ENCODE measurements around the gene LPCAT3.

LPCAT3 gene

DNA sequence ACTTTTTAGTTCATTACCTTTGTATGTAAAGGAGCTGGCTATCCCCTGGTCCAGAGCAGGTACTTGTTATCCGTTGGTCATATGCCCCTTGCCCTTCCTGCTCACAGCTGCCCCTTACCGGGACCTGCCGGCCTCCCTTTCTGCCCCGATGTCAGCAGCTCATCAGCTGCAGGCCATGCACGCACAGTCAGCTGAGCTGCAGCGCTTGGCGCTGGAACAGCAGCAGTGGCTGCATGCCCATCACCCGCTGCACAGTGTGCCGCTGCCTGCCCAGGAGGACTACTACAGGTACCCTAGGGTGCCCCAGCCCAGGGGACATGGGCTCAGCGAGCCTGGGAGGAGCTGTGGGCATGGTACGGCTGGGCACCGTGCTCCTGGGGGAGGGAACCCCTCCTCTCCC is 77.0 kb downstream of the LPCAT3 start:
- peak in 3 of 58 donors; percentile 19 to 39 (median 23) for DNase-seq

DNA sequence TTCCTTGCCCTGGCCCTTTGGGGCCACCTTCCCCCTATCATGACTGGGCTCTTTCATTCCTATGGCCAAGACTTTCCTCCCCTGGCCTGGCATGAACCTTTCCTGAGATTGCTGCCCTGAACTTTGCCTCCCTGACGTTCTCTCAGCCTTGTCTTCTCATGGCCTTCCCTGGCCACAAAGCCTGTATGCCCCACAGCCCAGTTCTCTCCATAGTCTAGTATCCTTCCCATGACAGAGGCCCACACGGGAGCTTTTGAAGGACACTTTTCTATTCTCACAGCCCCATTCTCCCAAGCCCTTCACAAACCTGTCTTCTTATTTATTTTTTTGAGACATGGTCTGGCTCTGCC is 79.1 kb downstream of the LPCAT3 start:
- no peak for DNase-seq

DNA sequence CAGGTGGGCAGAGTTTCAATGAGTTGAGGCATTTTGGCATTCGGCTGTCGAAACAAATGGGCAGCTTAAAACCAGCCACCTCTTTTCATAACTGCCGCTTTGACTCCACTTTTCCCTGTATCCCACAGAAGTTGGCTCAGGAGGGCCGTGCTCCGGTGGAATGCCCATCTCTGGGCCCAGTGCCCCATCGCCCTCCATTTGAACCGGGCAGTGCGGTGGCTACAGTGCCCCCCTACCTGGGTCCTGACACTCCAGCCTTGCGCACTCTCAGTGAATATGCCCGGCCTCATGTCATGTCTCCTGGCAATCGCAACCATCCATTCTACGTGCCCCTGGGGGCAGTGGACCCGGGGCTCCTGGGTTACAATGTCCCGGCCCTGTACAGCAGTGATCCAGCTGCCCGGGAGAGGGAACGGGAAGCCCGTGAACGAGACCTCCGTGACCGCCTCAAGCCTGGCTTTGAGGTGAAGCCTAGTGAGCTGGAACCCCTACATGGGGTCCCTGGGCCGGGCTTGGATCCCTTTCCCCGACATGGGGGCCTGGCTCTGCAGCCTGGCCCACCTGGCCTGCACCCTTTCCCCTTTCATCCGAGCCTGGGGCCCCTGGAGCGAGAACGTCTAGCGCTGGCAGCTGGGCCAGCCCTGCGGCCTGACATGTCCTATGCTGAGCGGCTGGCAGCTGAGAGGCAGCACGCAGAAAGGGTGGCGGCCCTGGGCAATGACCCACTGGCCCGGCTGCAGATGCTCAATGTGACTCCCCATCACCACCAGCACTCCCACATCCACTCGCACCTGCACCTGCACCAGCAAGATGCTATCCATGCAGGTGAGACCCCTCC is 79.7 kb downstream of the LPCAT3 start:
- DNase-seq = no peak

DNA sequence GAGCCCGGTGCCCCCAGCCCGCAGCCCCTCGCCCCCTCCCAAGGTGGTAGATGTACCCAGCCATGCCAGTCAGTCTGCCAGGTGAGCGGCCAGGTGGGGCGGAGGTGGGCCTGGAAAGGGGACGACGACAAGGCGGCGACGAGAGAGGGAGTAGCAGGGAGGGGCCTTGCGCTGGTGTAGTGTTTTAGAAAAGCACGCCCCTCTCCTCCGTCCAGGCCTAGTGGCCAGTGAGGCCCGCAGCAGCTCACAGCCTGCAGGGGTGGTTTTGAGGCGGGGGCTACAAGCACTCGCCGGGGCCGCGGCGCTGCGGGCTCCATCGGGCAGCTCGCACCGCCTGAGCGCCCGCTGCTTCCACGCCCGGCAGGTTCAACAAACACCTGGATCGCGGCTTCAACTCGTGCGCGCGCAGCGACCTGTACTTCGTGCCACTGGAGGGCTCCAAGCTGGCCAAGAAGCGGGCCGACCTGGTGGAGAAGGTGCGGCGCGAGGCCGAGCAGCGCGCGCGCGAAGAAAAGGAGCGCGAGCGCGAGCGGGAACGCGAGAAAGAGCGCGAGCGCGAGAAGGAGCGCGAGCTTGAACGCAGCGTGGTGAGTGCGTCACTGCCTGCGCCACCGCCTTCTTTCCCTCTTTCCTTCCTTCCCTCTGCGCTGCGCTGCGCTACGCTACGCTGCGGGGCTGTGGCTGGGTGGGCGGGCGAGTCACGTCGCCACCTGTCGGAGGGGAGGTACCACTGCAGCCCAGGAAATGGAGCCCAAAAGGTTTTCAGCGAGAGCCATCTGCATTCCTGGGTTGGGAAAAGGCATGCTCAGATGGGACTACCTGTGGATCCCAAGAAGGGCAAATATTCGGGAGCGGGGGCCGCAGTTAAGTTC is 80.6 kb downstream of the LPCAT3 start:
- DNase-seq = peak; percentile 31 to 94 (median 88)

DNA sequence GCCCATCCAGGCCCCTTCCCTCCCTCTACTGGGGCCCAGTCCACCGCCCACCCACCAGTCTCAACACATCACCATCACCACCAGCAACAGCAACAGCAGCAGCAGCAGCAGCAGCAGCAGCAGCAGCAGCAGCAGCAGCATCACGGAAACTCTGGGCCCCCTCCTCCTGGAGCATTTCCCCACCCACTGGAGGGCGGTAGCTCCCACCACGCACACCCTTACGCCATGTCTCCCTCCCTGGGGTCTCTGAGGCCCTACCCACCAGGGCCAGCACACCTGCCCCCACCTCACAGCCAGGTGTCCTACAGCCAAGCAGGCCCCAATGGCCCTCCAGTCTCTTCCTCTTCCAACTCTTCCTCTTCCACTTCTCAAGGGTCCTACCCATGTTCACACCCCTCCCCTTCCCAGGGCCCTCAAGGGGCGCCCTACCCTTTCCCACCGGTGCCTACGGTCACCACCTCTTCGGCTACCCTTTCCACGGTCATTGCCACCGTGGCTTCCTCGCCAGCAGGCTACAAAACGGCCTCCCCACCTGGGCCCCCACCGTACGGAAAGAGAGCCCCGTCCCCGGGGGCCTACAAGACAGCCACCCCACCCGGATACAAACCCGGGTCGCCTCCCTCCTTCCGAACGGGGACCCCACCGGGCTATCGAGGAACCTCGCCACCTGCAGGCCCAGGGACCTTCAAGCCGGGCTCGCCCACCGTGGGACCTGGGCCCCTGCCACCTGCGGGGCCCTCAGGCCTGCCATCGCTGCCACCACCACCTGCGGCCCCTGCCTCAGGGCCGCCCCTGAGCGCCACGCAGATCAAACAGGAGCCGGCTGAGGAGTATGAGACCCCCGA is 81.4 kb downstream of the LPCAT3 start:
- peak in 4 of 58 donors; percentile 48 to 59 (median 56) for DNase-seq

DNA sequence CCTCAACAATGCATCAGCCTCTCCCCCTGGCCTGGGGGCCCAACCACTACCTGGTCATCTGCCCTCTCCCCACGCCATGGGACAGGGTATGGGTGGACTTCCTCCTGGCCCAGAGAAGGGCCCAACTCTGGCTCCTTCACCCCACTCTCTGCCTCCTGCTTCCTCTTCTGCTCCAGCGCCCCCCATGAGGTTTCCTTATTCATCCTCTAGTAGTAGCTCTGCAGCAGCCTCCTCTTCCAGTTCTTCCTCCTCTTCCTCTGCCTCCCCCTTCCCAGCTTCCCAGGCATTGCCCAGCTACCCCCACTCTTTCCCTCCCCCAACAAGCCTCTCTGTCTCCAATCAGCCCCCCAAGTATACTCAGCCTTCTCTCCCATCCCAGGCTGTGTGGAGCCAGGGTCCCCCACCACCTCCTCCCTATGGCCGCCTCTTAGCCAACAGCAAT is 82.1 kb downstream of the LPCAT3 start:
- DNase-seq = no peak

DNA sequence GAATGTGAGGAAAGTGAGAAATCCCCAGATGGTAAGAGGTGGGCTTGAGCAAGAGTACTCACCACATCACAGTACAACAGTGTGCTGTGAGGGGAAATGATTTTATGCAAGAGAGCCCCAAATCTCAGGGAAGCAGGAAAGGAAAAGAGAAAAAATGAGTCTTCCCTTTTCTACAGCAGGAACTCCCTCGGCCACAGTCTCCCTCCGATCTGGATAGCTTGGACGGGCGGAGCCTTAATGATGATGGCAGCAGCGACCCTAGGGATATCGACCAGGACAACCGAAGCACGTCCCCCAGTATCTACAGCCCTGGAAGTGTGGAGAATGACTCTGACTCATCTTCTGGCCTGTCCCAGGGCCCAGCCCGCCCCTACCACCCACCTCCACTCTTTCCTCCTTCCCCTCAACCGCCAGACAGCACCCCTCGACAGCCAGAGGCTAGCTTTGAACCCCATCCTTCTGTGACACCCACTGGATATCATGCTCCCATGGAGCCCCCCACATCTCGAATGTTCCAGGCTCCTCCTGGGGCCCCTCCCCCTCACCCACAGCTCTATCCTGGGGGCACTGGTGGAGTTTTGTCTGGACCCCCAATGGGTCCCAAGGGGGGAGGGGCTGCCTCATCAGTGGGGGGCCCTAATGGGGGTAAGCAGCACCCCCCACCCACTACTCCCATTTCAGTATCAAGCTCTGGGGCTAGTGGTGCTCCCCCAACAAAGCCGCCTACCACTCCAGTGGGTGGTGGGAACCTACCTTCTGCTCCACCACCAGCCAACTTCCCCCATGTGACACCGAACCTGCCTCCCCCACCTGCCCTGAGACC is 82.7 kb downstream of the LPCAT3 start:
- peak in 1 of 58 donors; percentile 41 for DNase-seq

DNA sequence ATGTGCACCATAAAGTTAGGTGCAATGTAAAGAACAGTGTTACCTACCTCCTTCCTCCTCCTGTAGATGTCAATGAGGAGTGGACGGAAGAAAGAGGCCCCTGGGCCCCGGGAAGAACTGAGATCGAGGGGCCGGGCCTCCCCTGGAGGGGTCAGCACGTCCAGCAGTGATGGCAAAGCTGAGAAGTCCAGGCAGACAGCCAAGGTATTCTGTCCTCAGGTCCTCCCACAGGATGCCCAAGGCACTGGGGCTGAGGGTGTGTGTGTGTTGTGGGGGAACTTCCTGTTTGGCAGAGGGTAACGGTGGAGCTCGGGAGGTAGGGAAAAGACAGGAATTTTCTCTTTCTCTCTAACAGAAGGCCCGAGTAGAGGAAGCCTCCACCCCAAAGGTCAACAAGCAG is 84.2 kb downstream of the LPCAT3 start:
- no peak for DNase-seq

DNA sequence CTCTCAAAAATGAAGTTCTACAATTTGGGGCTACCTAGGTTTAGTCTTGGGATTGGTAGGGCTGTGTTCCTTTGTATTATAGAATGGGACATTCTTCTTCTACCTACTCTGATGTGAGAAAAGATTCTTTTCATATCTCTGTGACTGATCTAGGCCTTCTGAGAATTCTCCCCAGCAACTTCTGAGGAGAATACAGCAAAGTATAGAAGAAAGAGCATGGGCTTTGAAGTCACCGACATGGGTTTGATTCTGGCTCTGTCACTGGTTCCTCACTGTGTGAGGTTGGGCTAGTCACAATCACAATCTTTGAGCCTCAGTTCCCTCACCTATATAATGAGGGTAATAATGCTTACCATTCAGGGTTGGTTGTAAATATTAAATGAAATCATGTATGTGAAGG is 85.5 kb downstream of the LPCAT3 start:
- DNase-seq = no peak

DNA sequence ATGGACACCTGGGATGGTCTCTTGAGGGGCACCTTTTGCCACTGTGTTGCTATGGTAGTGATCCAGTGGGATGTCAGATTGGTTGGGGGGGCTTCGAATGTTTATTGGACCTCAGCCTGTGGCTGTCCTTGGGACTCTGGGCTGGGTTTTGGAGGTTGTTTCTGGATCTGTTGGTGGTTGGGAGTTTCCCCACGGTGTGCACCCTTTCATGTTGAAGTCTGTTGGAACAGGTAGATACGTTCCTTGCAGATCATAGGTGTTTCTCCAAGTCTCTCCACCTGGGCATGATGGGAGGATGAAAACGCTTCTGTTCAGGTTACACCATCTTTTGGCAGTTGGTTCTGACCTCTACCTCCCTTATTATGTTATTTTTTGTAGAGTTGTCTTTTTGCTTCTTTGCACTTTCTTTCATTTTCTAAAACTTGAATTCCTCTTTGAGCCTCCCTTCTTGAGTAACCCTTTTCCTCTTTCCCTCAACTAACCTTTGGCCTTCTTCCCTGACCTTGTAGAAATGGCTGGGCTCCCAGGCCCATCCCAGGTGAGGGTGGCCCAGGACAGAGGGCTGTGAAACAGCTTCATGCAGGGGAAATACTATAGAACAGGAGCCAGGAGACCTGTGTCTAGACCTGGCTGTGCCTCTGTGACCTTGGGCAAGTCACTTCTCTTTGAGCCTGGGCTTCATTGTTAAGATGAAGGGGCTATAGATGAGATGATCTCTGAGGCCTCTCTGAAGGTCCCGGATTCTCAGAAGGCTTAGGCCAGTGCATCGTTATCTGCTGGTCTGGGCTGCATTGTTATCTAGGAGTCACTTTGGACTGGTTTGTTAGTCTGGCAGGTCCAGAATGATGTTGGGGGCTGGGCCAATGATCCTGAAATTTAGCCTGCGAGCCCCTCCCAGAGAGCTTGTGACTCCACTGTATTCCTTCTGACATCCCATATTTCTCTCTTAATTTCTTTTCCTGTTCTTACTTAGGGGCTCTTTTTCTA is 88.5 kb downstream of the LPCAT3 start:
- no peak for DNase-seq

DNA sequence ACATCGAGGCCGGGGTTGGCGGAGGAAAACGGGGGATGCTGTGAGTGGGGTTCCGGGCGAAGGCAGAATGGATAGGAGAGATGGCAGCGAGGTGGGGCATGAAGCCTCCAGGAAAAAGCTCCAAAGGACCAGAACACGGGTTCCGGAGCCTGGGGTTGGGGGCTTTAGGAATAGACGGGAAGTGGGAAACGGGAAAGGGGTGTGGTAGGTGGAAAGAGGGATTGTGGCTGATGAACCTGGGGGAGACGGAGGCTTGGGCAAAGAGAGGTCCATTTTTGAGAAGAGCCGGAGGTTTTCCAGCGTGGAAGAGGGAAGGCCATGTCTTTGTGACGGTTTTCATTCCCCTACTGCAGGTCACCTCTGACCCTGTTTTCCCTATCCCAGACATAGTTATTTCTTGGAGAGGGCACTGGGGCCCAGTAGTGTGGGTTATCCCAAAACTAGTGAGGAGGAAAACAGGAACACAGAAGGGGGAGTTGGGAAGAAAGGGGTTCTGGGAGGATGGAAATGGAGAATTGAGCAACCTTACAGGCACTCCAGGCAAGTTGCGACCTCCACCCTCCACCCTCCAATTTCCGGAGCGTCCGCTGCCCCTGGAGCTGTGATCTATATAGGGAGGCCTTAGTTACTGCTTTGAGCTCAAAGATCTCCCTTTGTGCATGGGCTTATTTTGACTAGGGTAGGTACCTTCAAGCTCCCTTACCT is 89.4 kb downstream of the LPCAT3 start:
- peak in 4 of 58 donors; percentile 25 to 60 (median 54) for DNase-seq

DNA sequence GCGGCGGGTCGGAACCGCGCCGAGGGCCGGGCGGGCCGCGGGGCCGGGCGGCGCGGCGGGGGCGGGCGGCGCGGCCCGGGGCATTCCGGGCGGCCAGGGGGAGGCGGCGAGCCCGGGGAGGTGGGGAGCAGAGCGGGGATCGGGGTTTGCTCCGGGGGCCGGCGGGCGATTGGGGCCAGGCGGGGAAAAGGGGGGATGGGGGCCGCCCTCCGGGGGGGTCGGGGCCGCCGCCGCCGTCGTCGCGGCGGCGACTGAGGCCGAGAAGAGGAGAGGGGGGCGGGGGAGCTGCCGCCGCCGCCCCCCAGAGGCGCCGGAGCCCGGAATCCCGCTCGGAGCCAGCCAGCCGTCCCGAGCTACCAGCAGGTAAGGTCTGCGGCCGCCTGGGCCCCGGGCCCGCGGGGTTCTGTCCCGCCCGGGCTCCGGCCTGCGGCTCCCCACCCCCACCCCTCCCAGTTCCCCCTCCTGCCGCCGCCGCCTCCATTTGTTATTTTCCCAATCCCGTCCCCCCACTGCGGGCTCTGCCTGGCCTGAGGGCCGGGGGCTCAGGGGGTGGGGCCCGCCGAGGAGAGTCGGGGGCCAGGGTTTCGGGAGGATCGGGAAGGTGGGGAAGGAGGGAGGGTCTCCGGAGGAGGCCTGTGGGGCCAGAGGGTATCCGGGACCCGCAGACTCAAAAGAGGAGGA is 90.1 kb downstream of the LPCAT3 start:
- peak in 12 of 58 donors; percentile 16 to 56 (median 42) for DNase-seq

DNA sequence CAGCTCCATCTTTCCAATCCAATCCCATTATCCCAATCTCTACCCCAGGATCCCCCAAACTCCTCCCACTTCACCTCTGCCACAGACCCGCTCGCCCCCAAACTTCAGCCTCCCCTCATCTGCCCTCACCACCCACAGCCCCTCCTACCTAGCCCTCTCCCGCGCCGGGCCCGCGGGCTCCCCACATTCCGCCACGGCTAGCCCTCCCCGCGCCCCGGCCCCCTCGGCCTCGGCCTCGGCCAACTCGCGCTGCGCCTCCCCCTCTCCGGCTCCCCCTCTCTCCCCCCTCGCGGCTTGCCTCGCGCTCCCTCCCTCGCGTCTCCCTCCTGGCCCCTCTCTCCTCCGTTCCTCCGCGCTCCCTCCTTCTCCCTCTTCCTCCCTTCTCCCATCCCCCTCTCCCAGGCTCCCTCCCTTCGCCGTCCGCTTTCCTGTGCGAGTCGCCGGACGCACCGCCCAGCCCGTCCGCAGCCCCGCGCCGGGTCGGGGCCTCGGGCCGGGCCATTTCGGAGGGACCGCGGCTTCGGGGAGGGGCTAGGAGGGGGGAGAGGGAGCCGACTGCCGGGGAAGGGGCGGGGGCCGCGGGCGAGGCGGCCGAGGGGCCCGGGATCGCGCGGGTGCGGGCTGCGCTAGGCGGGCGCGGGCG is 90.8 kb downstream of the LPCAT3 start, which contains the start of gene ATN1:
ATN1 (plus strand) TSS at position 581 of the 643 bp plus-strand sequence. CDS start 6,043 bp downstream, outside the sequence.
- peak in 55 of 58 donors; percentile 13 to 92 (median 77) for DNase-seq
